Loucy (cell line): ENCODE measurements around the gene CEP295NL.

ENCODE experiments used
- H2AFZ ChIP-seq: fragments of 200-600 bp; sonication (generic); 2 replicates; pipeline ENCODE4 v1.6.0; 2016; ENCODE audit warnings: antibody characterized with exemption, mild to moderate bottlenecking, low read length, moderate library complexity
- H3F3A ChIP-seq: fragments of 200-600 bp; 2 replicates; pipeline ENCODE4 v1.6.0; 2016; ENCODE audit warnings: antibody characterized with exemption, low read depth, mild to moderate bottlenecking
- H3K27me3 ChIP-seq: fragments of 200-600 bp; sonication (generic); 2 replicates; pipeline ENCODE4 v1.6.1; 2014; ENCODE audit warnings: low read length, mild to moderate bottlenecking; ENCODE audit not compliant: insufficient read depth, poor library complexity, severe bottlenecking
- H3K36me3 ChIP-seq: fragments of 200-600 bp; sonication (generic); 2 replicates; pipeline ENCODE4 v1.6.1; 2016; ENCODE audit warnings: low read length; ENCODE audit not compliant: insufficient read depth
- H3K4me1 ChIP-seq: fragments of 200-600 bp; sonication (generic); 2 replicates; pipeline ENCODE4 v1.5.1; 2014; ENCODE audit warnings: low read length, mild to moderate bottlenecking; ENCODE audit not compliant: insufficient read depth, poor library complexity, severe bottlenecking
- H3K4me2 ChIP-seq: fragments of 200-600 bp; sonication (generic); 2 replicates; pipeline ENCODE4 v1.6.0; 2014; ENCODE audit warnings: antibody characterized with exemption, low read length, low read depth, mild to moderate bottlenecking; ENCODE audit not compliant: poor library complexity, severe bottlenecking
- H3K4me3 ChIP-seq: fragments of 200-600 bp; sonication (generic); 2 replicates; pipeline ENCODE4 v1.5.1; 2014; ENCODE audit warnings: low read length, mild to moderate bottlenecking, mixed read lengths; ENCODE audit not compliant: poor library complexity, severe bottlenecking
- H3K79me2 ChIP-seq: fragments of 200-600 bp; sonication (generic); 2 replicates; pipeline ENCODE4 v1.6.1; 2014; ENCODE audit warnings: low read length; ENCODE audit not compliant: insufficient read depth
- H3K9ac ChIP-seq: fragments of 200-600 bp; sonication (generic); 2 replicates; pipeline ENCODE4 v1.6.0; 2014; ENCODE audit warnings: mild to moderate bottlenecking, low read depth, low read length, moderate library complexity; ENCODE audit not compliant: poor library complexity, severe bottlenecking
- H3K9me2 ChIP-seq: fragments of 200-600 bp; sonication (generic); replicated peaks from 2 replicates; pipeline ENCODE4 v1.6.1; 2016; ENCODE audit warnings: low read depth, low read length, mixed read lengths
- H3K9me3 ChIP-seq: fragments of 200-600 bp; sonication (generic); 2 replicates; pipeline ENCODE4 v1.6.1; 2014; ENCODE audit warnings: mild to moderate bottlenecking, antibody characterized with exemption, low read length, low read depth; ENCODE audit not compliant: insufficient read depth
- H4K20me1 ChIP-seq: fragments of 200-600 bp; sonication (generic); 2 replicates; pipeline ENCODE4 v1.6.0; 2014; ENCODE audit warnings: antibody characterized with exemption, low read length, mild to moderate bottlenecking; ENCODE audit not compliant: insufficient read depth, poor library complexity, severe bottlenecking
- CTCF ChIP-seq: fragments of 200-600 bp; sonication (generic); conservative IDR thresholded peaks from 2 replicates; pipeline ENCODE4 v1.5.1; 2014; ENCODE audit warnings: mild to moderate bottlenecking, antibody characterized with exemption, low read length
- EZH2phosphoT487 ChIP-seq: fragments of 200-600 bp; IDR thresholded peaks from 2 replicates; pipeline ENCODE4 v1.6.1; 2018; ENCODE audit warnings: antibody characterized with exemption, mild to moderate bottlenecking, moderate library complexity, borderline replicate concordance

The CEP295NL gene

GRCh38 chr17:78888941-78889518 is 14.0 kb downstream of the CEP295NL start:
- Histone ChIP-seq H3K9me2 (no peaks in the 10 kb centered on the region), H3K4me1 (no peaks in the 10 kb centered on the region), H4K20me1 (no peaks in the 10 kb centered on the region), H3F3A (no peaks in the 10 kb centered on the region), H3K9ac (no peak overlapping the region), H3K27me3 (no peaks in the 10 kb centered on the region), H3K36me3 (no peaks in the 10 kb centered on the region; the same call in 1 of the 2 replicates), H3K79me2 (0 out of 2 replicates have a peak, but pooled peaks cover 4% of the 10 kb centered on the region), H2AFZ (no peak overlapping the region), H3K4me3 (no peak overlapping the region), H3K4me2 (no peak overlapping the region), H3K9me3 (no peaks in the 10 kb centered on the region)
- TF ChIP-seq EZH2phosphoT487 (no peak), CTCF (no peak)

- Histone ChIP-seq H3K4me1 (no peaks in the 10 kb centered on the region), H3K36me3 (no peaks in the 10 kb centered on the region), H3K9me3 (no peaks in the 10 kb centered on the region), H3F3A (no peaks in the 10 kb centered on the region), H3K27me3 (no peaks in the 10 kb centered on the region), H4K20me1 (no peaks in the 10 kb centered on the region), H3K4me2 (no peak overlapping the region), H3K9me2 (no peaks in the 10 kb centered on the region), H3K9ac (no peak overlapping the region), H2AFZ (no peak overlapping the region), H3K4me3 (no peak overlapping the region), H3K79me2 (no peaks in the 10 kb centered on the region)
- TF ChIP-seq EZH2phosphoT487, result no peak
These were observed 16.0 kb downstream of the CEP295NL start for GRCh38 chr17:78886954-78887353.

DNA sequence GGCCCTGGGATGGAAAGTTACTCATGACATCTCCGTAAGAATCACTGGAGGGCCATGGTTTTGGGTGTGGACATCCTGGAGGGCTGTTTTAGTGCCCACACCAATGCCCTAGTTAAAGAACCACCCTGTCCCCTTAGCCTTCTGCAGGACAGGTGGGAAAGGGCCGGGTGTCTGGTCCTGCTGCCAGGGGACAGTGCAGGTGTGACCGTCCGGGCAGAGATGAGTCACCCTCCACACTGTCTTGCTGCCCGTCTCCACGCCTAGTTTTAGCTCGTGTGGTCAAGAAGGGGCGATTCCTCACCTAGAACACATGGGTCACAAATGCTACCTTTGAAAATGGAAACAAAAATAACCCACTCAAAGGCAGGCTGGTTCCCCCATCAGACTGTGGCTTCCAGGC is 17.0 kb downstream of the CEP295NL start:
- Histone ChIP-seq H3K79me2 (no peaks in the 10 kb centered on the region), H2AFZ (no peak overlapping the region), H3K4me2 (no peak overlapping the region), H4K20me1 (no peaks in the 10 kb centered on the region), H3K36me3 (no peaks in the 10 kb centered on the region), H3K4me3 (no peak overlapping the region), H3K9ac (no peak overlapping the region), H3K9me2 (no peaks in the 10 kb centered on the region), H3K27me3 (no peaks in the 10 kb centered on the region), H3K9me3 (no peaks in the 10 kb centered on the region), H3K4me1 (no peaks in the 10 kb centered on the region), H3F3A (no peaks in the 10 kb centered on the region)
- TF ChIP-seq EZH2phosphoT487 (no peak), CTCF (no peak)
